Memory B cell (primary cell): ENCODE data around the gene ARHGAP42.

Experiments
- ATAC-seq: fragments of 150-1000 bp; cut with Tn5 transposase; 2 replicates; pipeline ENCODE4 v1.10.0; 2021; ENCODE audit warnings: low read depth, mild to moderate bottlenecking, moderate library complexity
- DNase-seq, 2 donors: peaks; one replicate each; pipeline ENCODE4 v3.0.0; 2022; ENCODE audit warnings: low spot score in 2 of 2
- H3K27ac Mint-ChIP-seq: one replicate; pipeline ENCODE4 v1.8.0; 2022; ENCODE audit warnings: mild to moderate bottlenecking, moderate library complexity, mixed read lengths
- H3K27me3 Mint-ChIP-seq: one replicate; pipeline ENCODE4 v1.8.0; 2022; ENCODE audit warnings: mixed read lengths
- H3K36me3 Mint-ChIP-seq: one replicate; pipeline ENCODE4 v1.8.0; 2022; ENCODE audit warnings: mild to moderate bottlenecking, mixed read lengths
- H3K4me1 Mint-ChIP-seq: one replicate; pipeline ENCODE4 v1.8.0; 2022; ENCODE audit warnings: mixed read lengths
- H3K4me3 Mint-ChIP-seq: one replicate; pipeline ENCODE4 v1.8.0; 2022; ENCODE audit warnings: mild to moderate bottlenecking, moderate library complexity, mixed read lengths
- H3K9me3 Mint-ChIP-seq: one replicate; pipeline ENCODE4 v1.8.0; 2022; ENCODE audit warnings: mixed read lengths

Gene ARHGAP42

GRCh38 chr11:100719362-100719761 is 32.3 kb downstream of the ARHGAP42 start:
- Mint-ChIP-seq H3K36me3 (no peaks in the 10 kb centered on the region), H3K4me1 (peaks cover 19% of the 10 kb centered on the region), H3K9me3 (no peaks in the 10 kb centered on the region), H3K27ac (peak overlapping the region; percentile 42), H3K4me3 (no peak overlapping the region), H3K27me3 (no peaks in the 10 kb centered on the region)
- no peak for DNase-seq
- no peak for ATAC-seq

DNA sequence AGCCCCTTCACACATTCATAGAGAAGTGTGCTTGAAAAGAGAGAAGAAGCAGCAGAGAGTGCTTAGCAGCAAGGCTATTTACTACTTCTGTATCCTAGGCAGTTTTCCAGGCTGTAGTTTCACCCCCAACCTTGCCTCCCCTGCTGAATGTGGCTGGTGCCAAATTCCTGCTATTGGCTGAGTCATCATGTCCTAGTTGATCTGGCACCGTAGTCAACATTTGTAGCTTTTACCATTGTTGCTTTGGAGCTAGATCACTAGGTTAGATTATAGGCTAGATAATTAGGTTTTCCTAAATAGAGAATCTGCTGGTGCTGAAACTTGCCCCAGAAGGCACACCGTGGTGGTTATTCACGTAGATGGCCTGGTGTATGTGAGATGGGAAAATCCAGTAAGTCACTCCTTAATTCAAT is 32.7 kb downstream of the ARHGAP42 start:
- H3K4me3 Mint-ChIP-seq = no peak overlapping the region
- no peaks in the 10 kb centered on the region for H3K9me3 Mint-ChIP-seq
- no peaks in the 10 kb centered on the region for H3K36me3 Mint-ChIP-seq
- H3K27ac Mint-ChIP-seq = peak overlapping the region; percentile 42
- H3K4me1 Mint-ChIP-seq = peaks cover 19% of the 10 kb centered on the region
- no peak for ATAC-seq
- DNase-seq = no peak
- H3K27me3 Mint-ChIP-seq = no peaks in the 10 kb centered on the region

- Mint-ChIP-seq H3K4me1 (peaks cover 2% of the 10 kb centered on the region), H3K36me3 (no peaks in the 10 kb centered on the region), H3K4me3 (no peak overlapping the region), H3K9me3 (no peaks in the 10 kb centered on the region), H3K27me3 (no peaks in the 10 kb centered on the region), H3K27ac (no peak overlapping the region)
- no peak for ATAC-seq
- DNase-seq = no peak
These were observed 39.6 kb downstream of the ARHGAP42 start for GRCh38 chr11:100726680-100727079.

DNA sequence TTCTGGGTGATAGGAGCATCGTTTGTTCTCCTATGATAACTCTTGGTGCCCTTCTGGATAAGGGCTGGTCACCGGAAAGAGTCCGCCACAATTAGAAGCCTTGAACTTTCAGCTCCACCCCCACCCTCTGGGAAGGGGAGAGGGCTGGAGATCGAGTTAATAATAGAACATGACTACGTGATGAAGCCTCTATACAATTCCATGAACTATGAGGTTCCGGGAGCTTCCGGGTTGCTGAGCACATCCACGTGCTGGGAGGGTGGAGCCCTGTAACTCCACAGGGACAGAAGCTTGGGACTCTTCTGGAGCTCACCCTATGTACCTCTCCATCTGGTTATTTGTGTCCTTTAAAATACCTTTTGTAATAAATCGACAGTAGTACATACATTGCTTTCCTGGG is 40.3 kb downstream of the ARHGAP42 start:
- DNase-seq = no peak
- no peaks in the 10 kb centered on the region for H3K36me3 Mint-ChIP-seq

DNA sequence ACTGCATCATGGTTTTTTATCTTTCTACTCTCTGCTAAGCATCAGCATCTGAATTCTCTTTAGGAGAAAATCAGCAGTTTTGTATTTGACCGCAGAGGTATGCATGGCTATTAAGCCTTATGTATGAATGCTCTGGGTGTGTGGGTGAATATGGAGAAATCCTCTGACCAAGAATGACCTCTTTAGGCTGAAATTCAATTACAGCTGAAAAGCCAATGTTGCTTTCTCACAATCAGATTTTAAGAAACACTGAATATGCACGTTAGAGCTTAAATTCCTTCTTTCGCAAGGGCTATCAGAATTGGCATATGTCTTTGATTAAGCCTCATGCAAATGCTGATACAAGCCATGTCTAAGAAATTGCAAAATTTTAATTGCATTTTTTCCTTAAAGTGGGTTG is 43.2 kb downstream of the ARHGAP42 start:
- H3K27me3 Mint-ChIP-seq = no peaks in the 10 kb centered on the region
- H3K4me1 Mint-ChIP-seq = peaks cover 6% of the 10 kb centered on the region
- ATAC-seq (no peak), DNase-seq (no peak)
- H3K27ac Mint-ChIP-seq = no peak overlapping the region
- no peaks in the 10 kb centered on the region for H3K9me3 Mint-ChIP-seq
- no peaks in the 10 kb centered on the region for H3K36me3 Mint-ChIP-seq
- no peak overlapping the region for H3K4me3 Mint-ChIP-seq

More for the DNA sequence above, 40.3 kb downstream of the ARHGAP42 start:
- Mint-ChIP-seq H3K4me3 (no peak overlapping the region), H3K9me3 (no peaks in the 10 kb centered on the region), H3K27me3 (no peaks in the 10 kb centered on the region), H3K4me1 (peaks cover 2% of the 10 kb centered on the region), H3K27ac (no peak overlapping the region)
- no peak for ATAC-seq

- no peak overlapping the region for H3K4me3 Mint-ChIP-seq
- no peaks in the 10 kb centered on the region for H3K27me3 Mint-ChIP-seq
- H3K36me3 Mint-ChIP-seq = no peaks in the 10 kb centered on the region
- no peak for DNase-seq
- peaks cover 6% of the 10 kb centered on the region for H3K4me1 Mint-ChIP-seq
- no peaks in the 10 kb centered on the region for H3K9me3 Mint-ChIP-seq
- no peak overlapping the region for H3K27ac Mint-ChIP-seq
- no peak for ATAC-seq
These were observed 44.4 kb downstream of the ARHGAP42 start for GRCh38 chr11:100731471-100731870.

DNA sequence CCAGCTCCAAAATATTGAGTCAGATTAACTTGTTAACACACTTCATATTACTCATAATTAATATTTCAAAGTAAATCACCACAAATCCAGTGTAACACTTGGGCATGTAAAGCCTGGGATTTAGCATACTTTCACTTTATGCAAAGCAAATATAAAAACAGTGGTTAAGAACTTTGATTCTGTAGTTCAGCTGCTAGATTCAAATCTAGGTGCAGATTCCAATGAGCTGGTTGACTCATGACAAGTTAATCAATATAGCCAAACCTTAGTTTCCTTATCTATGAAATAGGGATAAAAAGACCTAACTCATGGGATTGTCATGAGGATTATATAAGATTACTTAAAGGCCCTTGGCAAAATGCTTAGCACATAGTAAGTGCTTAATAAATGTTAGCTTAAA is 45.9 kb downstream of the ARHGAP42 start:
- ATAC-seq = no peak
- peak overlapping the region; percentile 28 for H3K27ac Mint-ChIP-seq
- no peaks in the 10 kb centered on the region for H3K36me3 Mint-ChIP-seq
- DNase-seq = no peak
- no peaks in the 10 kb centered on the region for H3K27me3 Mint-ChIP-seq
- peaks cover 6% of the 10 kb centered on the region for H3K4me1 Mint-ChIP-seq
- no peak overlapping the region for H3K4me3 Mint-ChIP-seq
- H3K9me3 Mint-ChIP-seq = no peaks in the 10 kb centered on the region

DNA sequence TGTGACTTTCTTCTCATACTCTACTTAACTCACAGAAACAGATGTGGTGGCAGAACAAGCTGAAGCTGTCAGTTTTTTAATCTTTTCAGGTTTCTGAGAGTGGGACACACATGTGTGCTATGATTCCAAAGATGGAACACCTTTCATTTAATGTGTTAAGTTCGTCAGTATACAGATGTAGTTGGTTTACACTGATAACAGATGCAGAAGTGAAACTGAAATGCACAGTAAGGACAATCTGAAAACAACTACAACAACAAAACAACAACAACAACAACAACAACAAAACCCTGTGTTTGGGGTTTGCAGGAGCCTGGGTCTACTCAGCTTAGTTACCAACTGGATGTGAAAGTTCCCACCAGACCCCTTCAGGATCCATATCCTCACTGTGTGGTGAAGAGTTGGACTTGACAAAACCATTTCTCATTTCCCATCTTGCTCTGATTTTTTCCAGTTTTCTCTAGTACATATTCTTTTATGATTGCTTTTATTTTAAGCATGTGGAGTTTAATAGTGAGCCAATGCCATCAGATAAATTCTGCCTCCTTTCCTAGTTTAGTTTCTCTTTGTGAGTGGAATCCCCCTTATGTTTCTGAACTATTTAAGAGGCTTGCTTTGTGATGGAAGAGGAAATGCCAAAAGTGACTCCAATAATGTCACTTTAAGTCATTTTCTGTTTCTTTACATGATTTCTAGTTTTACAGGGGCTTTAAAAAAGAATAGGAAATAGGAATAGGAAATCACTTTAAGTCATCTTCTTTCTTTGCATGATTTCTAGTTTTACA is 47.8 kb downstream of the ARHGAP42 start:
- Mint-ChIP-seq H3K36me3 (no peaks in the 10 kb centered on the region), H3K9me3 (no peaks in the 10 kb centered on the region), H3K27ac (peak overlapping the region; percentile 52), H3K4me3 (no peak overlapping the region), H3K27me3 (no peaks in the 10 kb centered on the region), H3K4me1 (peaks cover 6% of the 10 kb centered on the region)
- DNase-seq (no peak), ATAC-seq (peak; percentile 49)

DNA sequence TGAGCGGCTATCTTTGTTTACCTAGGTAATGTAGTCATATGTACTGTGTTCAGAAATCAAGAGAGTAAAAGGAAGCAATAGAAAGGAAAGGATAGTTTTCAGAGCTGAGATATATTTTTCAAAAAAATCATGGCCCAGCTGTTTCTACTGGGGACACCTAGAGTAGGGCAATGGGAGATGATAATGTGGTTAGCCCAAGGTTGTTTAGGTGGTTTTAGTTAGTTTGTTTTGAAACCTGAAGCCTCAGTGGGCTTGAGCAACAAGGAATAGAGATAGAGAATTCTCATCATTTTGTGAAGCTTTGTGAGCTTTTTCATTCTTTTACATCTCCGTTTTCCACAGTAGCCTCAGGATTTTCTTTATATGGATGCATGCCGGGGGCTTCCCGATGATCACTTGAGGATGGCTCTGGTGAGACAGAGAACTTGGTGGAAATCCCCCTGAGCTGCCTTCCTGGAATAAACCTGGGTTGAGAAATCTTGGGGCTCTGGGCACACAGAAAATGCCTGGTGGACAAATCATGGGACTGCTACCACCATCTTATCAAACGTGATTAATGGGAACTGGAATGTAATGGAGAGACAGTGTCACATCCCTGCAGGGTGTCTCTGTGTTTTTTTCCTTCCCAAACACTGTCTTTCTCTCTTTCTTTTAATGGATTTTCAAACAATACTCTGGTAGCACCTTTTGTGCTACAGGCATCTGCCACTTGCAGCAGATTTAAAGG is 49.0 kb downstream of the ARHGAP42 start:
- H3K27ac Mint-ChIP-seq = no peak overlapping the region
- DNase-seq (no peak), ATAC-seq (no peak)
- no peaks in the 10 kb centered on the region for H3K9me3 Mint-ChIP-seq
- no peaks in the 10 kb centered on the region for H3K36me3 Mint-ChIP-seq
- H3K4me3 Mint-ChIP-seq = no peak overlapping the region
- H3K4me1 Mint-ChIP-seq = peaks cover 10% of the 10 kb centered on the region
- H3K27me3 Mint-ChIP-seq = no peaks in the 10 kb centered on the region

DNA sequence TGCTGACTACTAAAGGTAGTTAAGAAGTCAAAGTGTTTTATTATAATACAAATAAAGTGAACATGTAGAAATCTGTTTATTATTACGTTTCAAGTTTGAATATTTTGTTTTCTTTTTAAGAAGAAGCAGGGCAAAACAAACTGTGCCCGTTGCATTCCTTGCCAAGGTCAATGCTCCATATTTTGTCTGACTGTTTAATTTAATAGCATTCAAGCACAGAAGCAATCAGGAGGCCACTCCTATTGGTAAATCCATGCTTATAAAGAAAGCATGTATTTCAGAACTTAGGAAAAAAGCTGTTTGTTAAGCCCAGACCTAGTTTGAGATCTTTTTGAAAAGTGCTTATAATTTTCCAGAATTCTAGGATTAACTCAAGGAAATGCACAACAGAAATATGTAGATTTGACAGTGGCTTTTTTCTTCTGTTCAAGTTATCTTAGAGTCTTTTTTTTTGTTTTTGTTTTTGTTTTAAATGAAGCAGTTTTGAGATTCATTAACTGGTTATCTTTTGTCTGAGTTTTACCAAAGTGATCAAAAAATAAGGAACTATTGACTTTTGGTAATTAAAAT is 51.7 kb downstream of the ARHGAP42 start:
- H3K9me3 Mint-ChIP-seq = no peaks in the 10 kb centered on the region
- no peak overlapping the region for H3K4me3 Mint-ChIP-seq
- no peak overlapping the region for H3K27ac Mint-ChIP-seq
- peaks cover 23% of the 10 kb centered on the region for H3K4me1 Mint-ChIP-seq
- H3K27me3 Mint-ChIP-seq = no peaks in the 10 kb centered on the region
- DNase-seq (no peak), ATAC-seq (no peak)
- H3K36me3 Mint-ChIP-seq = no peaks in the 10 kb centered on the region

DNA sequence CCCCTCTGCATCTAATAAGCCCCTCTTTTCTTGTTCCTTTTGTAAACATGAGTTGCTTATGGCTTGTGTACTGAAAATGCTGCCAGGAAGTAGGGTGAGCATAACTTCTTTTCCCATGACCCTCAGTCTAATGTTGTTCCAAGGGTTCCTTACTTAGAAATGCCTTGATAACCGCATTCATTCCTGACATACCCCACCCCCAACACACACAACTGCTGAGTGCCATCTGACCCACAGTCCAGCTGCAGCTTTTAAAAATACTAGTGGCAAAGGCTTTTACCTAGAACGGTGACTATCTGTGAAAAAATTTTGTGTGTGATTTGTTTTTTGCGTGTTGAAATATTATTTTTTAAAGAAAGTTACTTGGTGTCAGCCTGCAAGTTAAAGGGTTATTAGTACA is 52.6 kb downstream of the ARHGAP42 start:
- no peaks in the 10 kb centered on the region for H3K36me3 Mint-ChIP-seq
- H3K27me3 Mint-ChIP-seq = no peaks in the 10 kb centered on the region
- H3K27ac Mint-ChIP-seq = no peak overlapping the region
- no peaks in the 10 kb centered on the region for H3K9me3 Mint-ChIP-seq
- no peak overlapping the region for H3K4me3 Mint-ChIP-seq
- H3K4me1 Mint-ChIP-seq = peaks cover 22% of the 10 kb centered on the region
- no peak for DNase-seq
- ATAC-seq = no peak

DNA sequence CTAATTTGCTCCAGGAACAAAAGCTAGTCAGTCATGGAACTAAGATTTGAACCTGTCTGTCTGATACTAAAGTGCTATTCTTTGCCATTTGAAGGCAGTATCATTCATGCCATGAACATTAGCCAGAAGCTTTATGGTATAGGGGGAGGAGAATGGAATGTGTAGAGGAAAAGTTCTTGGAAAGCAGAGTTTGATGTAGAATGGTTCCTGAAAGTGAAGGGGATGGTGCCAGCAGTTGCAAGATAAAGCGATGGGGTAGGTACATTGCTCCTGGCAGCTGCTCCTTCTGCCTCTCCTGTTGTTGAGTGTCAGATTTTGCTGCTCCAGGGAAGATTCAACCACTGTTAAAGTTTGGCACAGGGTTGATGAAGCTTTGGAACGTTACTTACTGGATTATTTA is 53.4 kb downstream of the ARHGAP42 start:
- Mint-ChIP-seq H3K4me3 (no peak overlapping the region), H3K36me3 (peaks cover 3% of the 10 kb centered on the region), H3K9me3 (peaks cover 3% of the 10 kb centered on the region), H3K27me3 (no peaks in the 10 kb centered on the region), H3K27ac (peak overlapping the region; percentile 79), H3K4me1 (peaks cover 20% of the 10 kb centered on the region)
- no peak for DNase-seq
- ATAC-seq = no peak

GRCh38 chr11:100741866-100742625 is 55.0 kb downstream of the ARHGAP42 start:
- DNase-seq (no peak), ATAC-seq (peak; percentile 81)
- peaks cover 20% of the 10 kb centered on the region for H3K4me1 Mint-ChIP-seq
- H3K36me3 Mint-ChIP-seq = peaks cover 8% of the 10 kb centered on the region
- no peaks in the 10 kb centered on the region for H3K27me3 Mint-ChIP-seq
- peaks cover 3% of the 10 kb centered on the region for H3K9me3 Mint-ChIP-seq
- peak overlapping the region; percentile 71 for H3K4me3 Mint-ChIP-seq
- peak overlapping the region; percentile 79 for H3K27ac Mint-ChIP-seq

- no peak for ATAC-seq
- no peak overlapping the region for H3K4me3 Mint-ChIP-seq
- peaks cover 22% of the 10 kb centered on the region for H3K36me3 Mint-ChIP-seq
- DNase-seq = no peak
- H3K9me3 Mint-ChIP-seq = peaks cover 12% of the 10 kb centered on the region
- H3K4me1 Mint-ChIP-seq = peaks cover 14% of the 10 kb centered on the region
- H3K27me3 Mint-ChIP-seq = peaks cover 2% of the 10 kb centered on the region
- no peak overlapping the region for H3K27ac Mint-ChIP-seq
These were observed 59.4 kb downstream of the ARHGAP42 start for GRCh38 chr11:100746448-100746847.
